Trophoblast cell (in vitro differentiated cells and primary cell): ENCODE measurements around the gene HGFAC.

Experiments
- DNase-seq, 2 donors: peaks; one replicate each; pipeline ENCODE4 v3.0.0-alpha.2; 2016
- H2AFZ ChIP-seq: 2 replicates; pipeline ENCODE4 v1.6.1; 2013; ENCODE audit warnings: low read length, moderate library complexity, mild to moderate bottlenecking; ENCODE audit not compliant: insufficient read depth, poor library complexity
- H2AK5ac ChIP-seq: 2 replicates; pipeline ENCODE4 v1.6.1; 2013; ENCODE audit warnings: mild to moderate bottlenecking, low read length
- H2BK120ac ChIP-seq: 2 replicates; pipeline ENCODE4 v1.6.1; 2013; ENCODE audit warnings: low read length, mild to moderate bottlenecking, moderate library complexity; ENCODE audit not compliant: insufficient read depth, poor library complexity
- H2BK12ac ChIP-seq: 2 replicates; pipeline ENCODE4 v1.6.1; 2013; ENCODE audit warnings: mild to moderate bottlenecking, low read length, moderate library complexity
- H2BK5ac ChIP-seq: 2 replicates; pipeline ENCODE4 v1.6.1; 2013; ENCODE audit warnings: low read length, low read depth, moderate library complexity, mild to moderate bottlenecking; ENCODE audit not compliant: poor library complexity
- H3K14ac ChIP-seq: 2 replicates; pipeline ENCODE4 v1.6.1; 2013; ENCODE audit warnings: mild to moderate bottlenecking, low read length
- H3K18ac ChIP-seq: 2 replicates; pipeline ENCODE4 v1.6.1; 2013; ENCODE audit warnings: mild to moderate bottlenecking, low read length
- H3K23ac ChIP-seq: 2 replicates; pipeline ENCODE4 v1.6.1; 2013; ENCODE audit warnings: low read length
- H3K27ac ChIP-seq: 2 replicates; pipeline ENCODE4 v1.5.1; 2013; ENCODE audit warnings: low read depth, mild to moderate bottlenecking, inconsistent platforms, low read length, moderate library complexity
- H3K27me3 ChIP-seq: 2 replicates; pipeline ENCODE4 v1.6.1; 2013; ENCODE audit warnings: inconsistent platforms, mild to moderate bottlenecking, low read length, moderate library complexity; ENCODE audit not compliant: insufficient read depth
- H3K36me3 ChIP-seq, 2 experiments: 1 replicate in 1 of 2; 2 replicates in 1 of 2; pipeline ENCODE4 v1.6.1; 2013; ENCODE audit warnings: low read length in 2 of 2, mild to moderate bottlenecking in 2 of 2, moderate library complexity in 1 of 2; ENCODE audit not compliant: insufficient read depth in 2 of 2, control insufficient read depth in 1 of 2
- H3K4ac ChIP-seq: 2 replicates; pipeline ENCODE4 v1.6.1; 2013; ENCODE audit warnings: low read depth, mild to moderate bottlenecking, low read length, moderate library complexity
- H3K4me1 ChIP-seq, 2 experiments: 1 replicate in 1 of 2; 2 replicates in 1 of 2; pipeline ENCODE4 v1.6.1; 2013; ENCODE audit warnings: low read length in 2 of 2, mild to moderate bottlenecking in 2 of 2, moderate library complexity in 1 of 2; ENCODE audit not compliant: insufficient read depth in 2 of 2, control insufficient read depth in 1 of 2
- H3K4me2 ChIP-seq: 2 replicates; pipeline ENCODE4 v1.6.1; 2013; ENCODE audit warnings: inconsistent platforms, mild to moderate bottlenecking, low read length, moderate library complexity
- H3K4me3 ChIP-seq: 2 replicates; pipeline ENCODE4 v1.5.1; 2013; ENCODE audit warnings: mild to moderate bottlenecking, low read depth, low read length, inconsistent platforms
- H3K79me1 ChIP-seq: one replicate; pipeline ENCODE4 v1.6.1; 2013; ENCODE audit warnings: low read length
- H3K79me2 ChIP-seq: 2 replicates; pipeline ENCODE4 v1.6.1; 2013; ENCODE audit warnings: low read length, mild to moderate bottlenecking; ENCODE audit not compliant: control insufficient read depth, insufficient read depth, poor library complexity
- H3K9ac ChIP-seq: 2 replicates; pipeline ENCODE4 v1.6.1; 2013; ENCODE audit warnings: mild to moderate bottlenecking, low read length
- H3K9me3 ChIP-seq: 2 replicates; pipeline ENCODE4 v1.6.1; 2013; ENCODE audit warnings: low read depth, mild to moderate bottlenecking, control low read depth, inconsistent platforms, low read length; ENCODE audit not compliant: insufficient read depth
- H4K12ac ChIP-seq: 2 replicates; pipeline ENCODE4 v1.6.1; 2013; ENCODE audit warnings: low read depth, mild to moderate bottlenecking, low read length, moderate library complexity
- H4K8ac ChIP-seq: 2 replicates; pipeline ENCODE4 v1.6.1; 2013; ENCODE audit warnings: low read depth, mild to moderate bottlenecking, low read length, moderate library complexity
- H4K91ac ChIP-seq: one replicate; pipeline ENCODE4 v1.6.1; 2013; ENCODE audit warnings: low read depth, mild to moderate bottlenecking, low read length, moderate library complexity
- WGBS: extraction: QIAGEN DNeasy Blood & Tissue Kit; methylation state at CpG from one replicate; pipeline ENCODE4 v1.1.7; 2013; ENCODE audit warnings: missing lambda C conversion rate; ENCODE audit not compliant: insufficient read length, insufficient coverage; ENCODE audit errors: extremely low coverage; 5-methylcytosine and 5-hydroxymethylcytosine counted together

Gene HGFAC

DNA sequence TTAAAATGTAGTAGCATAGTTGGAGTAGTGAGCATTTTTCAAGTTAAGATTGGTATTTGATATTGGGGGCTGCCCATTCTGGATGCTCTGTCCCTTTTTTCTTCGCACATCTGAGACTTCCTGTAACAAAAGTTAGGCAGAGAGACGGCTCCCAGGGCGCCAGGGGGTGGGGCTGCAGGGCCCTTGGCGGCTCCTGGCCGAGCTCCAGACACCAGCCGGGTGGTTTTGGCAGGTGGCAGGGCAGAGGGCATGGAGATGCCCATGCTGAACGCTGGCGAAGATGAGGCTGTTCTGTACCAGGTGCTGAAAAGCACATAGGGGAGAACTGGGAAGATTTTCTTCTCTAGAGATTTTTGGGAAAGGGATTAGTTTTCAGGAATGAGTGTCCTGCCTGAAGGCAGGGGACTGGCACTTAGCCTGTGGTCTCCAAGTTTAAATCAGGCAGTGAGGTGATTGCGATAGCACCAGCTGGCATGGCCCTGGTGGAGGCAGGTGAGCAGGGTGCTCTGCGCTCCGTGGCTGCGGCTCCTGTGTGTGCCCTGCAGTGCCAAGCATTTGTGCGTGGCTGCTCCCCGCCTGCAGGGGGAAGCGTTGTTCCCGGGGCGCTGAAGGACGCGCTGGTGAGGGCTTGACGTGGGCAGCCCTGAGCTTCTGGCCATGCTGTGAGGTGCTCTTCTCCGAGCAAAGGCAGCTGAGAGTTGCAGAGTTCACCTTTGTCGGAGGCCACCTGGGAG lies 23.6 kb upstream of the HGFAC start:
- WGBS, result no CpG with 5 or more reads among the region's 22 CpGs
- H2BK120ac ChIP-seq, result no peak overlapping the region
- H3K23ac ChIP-seq, result no peak overlapping the region
- no peak overlapping the region for H3K18ac ChIP-seq
- no peak overlapping the region for H3K4me3 ChIP-seq
- H3K79me1 ChIP-seq, result no peaks in the 10 kb centered on the region
- H2AK5ac ChIP-seq, result no peak overlapping the region
- H4K8ac ChIP-seq, result no peak overlapping the region
- H3K27ac ChIP-seq, result no peak overlapping the region
- H4K12ac ChIP-seq, result no peak overlapping the region
- no peak overlapping the region for H3K4ac ChIP-seq
- no peaks in the 10 kb centered on the region for H3K27me3 ChIP-seq
- no peaks in the 10 kb centered on the region for H3K9me3 ChIP-seq
- H2AFZ ChIP-seq, result no peak overlapping the region
- peaks cover 10 to 16% of the 10 kb centered on the region in 2 experiments for H3K36me3 ChIP-seq
- H3K14ac ChIP-seq, result no peak overlapping the region
- no peak for DNase-seq
- no peaks in the 10 kb centered on the region for H3K4me1 ChIP-seq
- no peak overlapping the region for H3K9ac ChIP-seq
- H3K4me2 ChIP-seq, result no peak overlapping the region
- H4K91ac ChIP-seq, result no peak overlapping the region
- H3K79me2 ChIP-seq, result no peaks in the 10 kb centered on the region
- H2BK5ac ChIP-seq, result no peak overlapping the region
- no peak overlapping the region for H2BK12ac ChIP-seq

DNA sequence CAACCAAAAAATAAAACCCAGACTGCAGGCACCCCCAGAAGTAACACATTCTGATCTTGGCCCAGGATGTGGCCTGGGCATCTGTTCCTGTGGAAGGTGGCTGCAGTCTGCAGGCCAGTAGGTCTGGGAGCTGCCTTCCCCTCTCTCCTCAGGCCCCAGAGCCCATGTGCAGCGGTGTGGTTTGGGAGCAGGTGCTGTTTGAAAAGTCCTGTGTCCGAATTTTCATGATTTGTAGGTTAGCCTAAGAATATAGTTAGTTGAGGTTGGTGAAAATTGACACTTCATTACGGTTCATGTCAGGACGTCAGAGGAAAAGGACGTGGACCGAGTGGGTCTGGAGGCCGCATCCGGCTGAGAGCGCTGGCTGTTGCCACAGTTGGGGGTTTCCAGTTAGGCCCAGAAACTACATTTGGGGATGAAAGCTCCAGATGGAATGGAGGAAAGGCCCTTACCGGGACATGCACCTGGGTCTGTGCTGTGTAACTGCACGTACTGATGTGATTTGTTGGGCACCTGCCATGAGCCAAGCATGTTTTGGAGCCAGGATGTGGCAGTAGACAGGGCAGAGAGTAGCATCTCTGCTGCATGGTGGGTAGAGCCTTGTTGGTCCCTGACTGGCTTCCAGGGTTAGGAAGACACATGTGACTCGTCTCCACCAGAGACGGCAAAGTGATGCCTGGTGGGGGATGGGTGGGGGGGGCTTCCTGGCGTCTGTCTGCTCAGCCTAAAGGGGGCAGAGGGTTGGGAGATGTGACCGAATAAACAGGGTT lies 21.7 kb upstream of the HGFAC start:
- Histone ChIP-seq H4K8ac (no peak overlapping the region), H3K79me1 (no peaks in the 10 kb centered on the region), H2BK120ac (no peak overlapping the region), H3K9me3 (peaks cover under 1% of the 10 kb centered on the region), H3K14ac (no peak overlapping the region), H3K4ac (no peak overlapping the region), H3K4me2 (no peak overlapping the region), H3K18ac (no peak overlapping the region), H3K4me1 (no peaks in the 10 kb centered on the region), H3K4me3 (no peak overlapping the region), H4K12ac (no peak overlapping the region), H3K27ac (no peak overlapping the region), H3K27me3 (no peaks in the 10 kb centered on the region), H2AK5ac (no peak overlapping the region), H2AFZ (no peak overlapping the region), H2BK12ac (no peak overlapping the region), H3K23ac (no peak overlapping the region), H3K36me3 (peaks cover 12 to 20% of the 10 kb centered on the region in 2 experiments), H3K79me2 (no peaks in the 10 kb centered on the region), H2BK5ac (no peak overlapping the region), H3K9ac (no peak overlapping the region), H4K91ac (no peak overlapping the region)
- no peak for DNase-seq
- no CpG with 5 or more reads among the region's 15 CpGs for WGBS

DNA sequence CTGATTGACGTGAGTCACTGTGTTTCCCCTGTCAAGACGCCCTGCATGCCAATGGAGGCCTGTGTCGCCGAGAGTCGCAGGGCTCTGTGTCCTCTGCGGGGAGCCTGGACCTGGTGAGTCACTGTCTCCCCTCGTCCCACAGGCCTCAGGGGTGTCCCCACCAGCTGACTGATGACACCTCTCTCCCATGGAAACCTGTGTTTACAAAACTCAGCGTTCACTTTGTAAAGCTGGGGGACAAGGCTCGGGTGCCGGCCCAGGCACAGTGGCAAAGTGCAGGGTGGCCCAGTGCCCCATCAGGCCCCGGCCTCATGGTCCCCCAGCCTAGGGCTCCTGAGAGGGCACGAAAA lies 21.2 kb upstream of the HGFAC start:
- Histone ChIP-seq H4K12ac (no peak overlapping the region), H2AFZ (no peak overlapping the region), H4K8ac (no peak overlapping the region), H3K27me3 (no peaks in the 10 kb centered on the region), H3K4me3 (no peak overlapping the region), H2BK5ac (no peak overlapping the region), H3K14ac (no peak overlapping the region), H3K4ac (no peak overlapping the region), H3K23ac (no peak overlapping the region), H3K4me1 (no peaks in the 10 kb centered on the region), H3K9ac (no peak overlapping the region), H2BK12ac (no peak overlapping the region), H2BK120ac (no peak overlapping the region), H4K91ac (no peak overlapping the region), H3K27ac (no peak overlapping the region), H3K4me2 (no peak overlapping the region), H3K9me3 (peaks cover 2% of the 10 kb centered on the region), H3K79me2 (no peaks in the 10 kb centered on the region), H3K18ac (no peak overlapping the region), H3K36me3 (peaks cover 12 to 20% of the 10 kb centered on the region in 2 experiments), H2AK5ac (no peak overlapping the region), H3K79me1 (no peaks in the 10 kb centered on the region)
- no CpG with 5 or more reads among the region's 12 CpGs for WGBS
- no peak for DNase-seq

DNA sequence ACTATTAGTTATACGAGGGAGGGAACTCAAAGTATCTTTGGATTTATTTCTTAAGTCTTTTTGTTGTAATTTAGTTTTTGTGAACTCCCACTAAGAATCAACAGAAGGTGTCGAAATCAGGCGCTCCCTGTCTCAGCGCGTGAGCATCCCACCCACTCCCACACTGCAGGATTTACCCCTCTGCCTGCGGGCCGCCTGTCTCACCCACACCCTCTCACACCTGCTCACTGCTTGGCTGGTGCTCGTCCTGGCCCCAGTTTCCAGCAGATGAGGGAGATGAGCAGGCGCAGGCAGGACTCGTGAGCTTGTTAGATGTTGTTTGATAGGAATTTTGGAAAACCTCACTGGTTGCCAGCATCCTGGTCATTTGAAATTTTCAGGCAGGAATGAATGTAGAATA lies 20.8 kb upstream of the HGFAC start:
- H3K79me2 ChIP-seq, result no peaks in the 10 kb centered on the region
- H3K27me3 ChIP-seq, result no peaks in the 10 kb centered on the region
- WGBS, result no CpG with 5 or more reads among the region's 10 CpGs
- no peak overlapping the region for H2AK5ac ChIP-seq
- no peak overlapping the region for H2BK120ac ChIP-seq
- no peak overlapping the region for H3K27ac ChIP-seq
- H3K4me1 ChIP-seq, result no peaks in the 10 kb centered on the region
- H3K18ac ChIP-seq, result no peak overlapping the region
- H3K9me3 ChIP-seq, result peaks cover 2% of the 10 kb centered on the region
- no peak overlapping the region for H3K4ac ChIP-seq
- H3K4me3 ChIP-seq, result no peak overlapping the region
- no peak overlapping the region for H2AFZ ChIP-seq
- no peak overlapping the region for H4K8ac ChIP-seq
- no peak overlapping the region for H4K12ac ChIP-seq
- H3K36me3 ChIP-seq, result peaks cover 12 to 18% of the 10 kb centered on the region in 2 experiments
- no peak for DNase-seq
- H2BK5ac ChIP-seq, result no peak overlapping the region
- no peaks in the 10 kb centered on the region for H3K79me1 ChIP-seq
- no peak overlapping the region for H3K4me2 ChIP-seq
- H2BK12ac ChIP-seq, result no peak overlapping the region
- no peak overlapping the region for H3K23ac ChIP-seq
- H4K91ac ChIP-seq, result no peak overlapping the region
- H3K14ac ChIP-seq, result no peak overlapping the region
- no peak overlapping the region for H3K9ac ChIP-seq
